GM12892 (cell line): ENCODE results near the gene E2F1.

Experiments
- POLR2A ChIP-seq: IDR thresholded peaks from 2 replicates; pipeline ENCODE4 v1.6.1; 2011; ENCODE audit warnings: low read depth, low read length, control low read depth
- TAF1 ChIP-seq: IDR thresholded peaks from 2 replicates; pipeline ENCODE4 v1.6.1; 2011; ENCODE audit warnings: low read depth, mild to moderate bottlenecking, control low read depth, low read length, borderline replicate concordance

DNA sequence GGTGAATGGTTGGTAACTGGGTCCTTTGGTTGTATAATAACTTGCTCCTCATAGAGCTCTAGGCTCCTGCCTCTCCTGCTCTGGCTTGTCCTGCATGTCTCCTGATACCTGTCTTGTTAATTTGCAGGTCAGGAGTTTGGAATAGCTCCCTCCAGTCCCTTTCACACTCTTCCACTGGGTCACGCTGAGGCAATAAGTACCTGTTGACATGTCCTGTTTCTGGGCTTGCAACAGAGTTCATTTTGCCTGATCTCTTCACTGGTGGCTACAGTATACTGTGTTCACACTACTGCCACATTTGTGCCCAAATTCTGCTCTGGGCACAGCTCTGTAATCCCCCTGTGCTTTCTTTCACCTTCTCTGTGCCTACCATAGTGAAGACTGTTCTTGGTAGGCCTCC lies 49.4 kb downstream of the E2F1 start:
- TF ChIP-seq POLR2A (no peak), TAF1 (no peak)
